Keratinocyte (primary cell): ENCODE data around the gene DCPS.

Experiments used
- CTCF ChIP-seq, 3 experiments: IDR thresholded peaks in 1 of 3; conservative IDR thresholded peaks in 1 of 3; optimal IDR thresholded peaks in 1 of 3; 2 replicates in 2 of 3; 3 replicates in 1 of 3; pipeline versions ENCODE3 to v1.5.1; 2011; ENCODE audit warnings: low read length in 3 of 3, mild to moderate bottlenecking in 3 of 3, moderate library complexity in 2 of 3, control low read depth in 1 of 3, inconsistent platforms in 1 of 3; ENCODE audit not compliant: insufficient read depth in 2 of 3; ENCODE audit errors: extremely low read depth in 1 of 3
- EZH2 ChIP-seq: IDR thresholded peaks from one replicate; pipeline ENCODE4 v1.6.1; 2012; ENCODE audit warnings: inconsistent platforms, mild to moderate bottlenecking, low read length, moderate library complexity

DNA sequence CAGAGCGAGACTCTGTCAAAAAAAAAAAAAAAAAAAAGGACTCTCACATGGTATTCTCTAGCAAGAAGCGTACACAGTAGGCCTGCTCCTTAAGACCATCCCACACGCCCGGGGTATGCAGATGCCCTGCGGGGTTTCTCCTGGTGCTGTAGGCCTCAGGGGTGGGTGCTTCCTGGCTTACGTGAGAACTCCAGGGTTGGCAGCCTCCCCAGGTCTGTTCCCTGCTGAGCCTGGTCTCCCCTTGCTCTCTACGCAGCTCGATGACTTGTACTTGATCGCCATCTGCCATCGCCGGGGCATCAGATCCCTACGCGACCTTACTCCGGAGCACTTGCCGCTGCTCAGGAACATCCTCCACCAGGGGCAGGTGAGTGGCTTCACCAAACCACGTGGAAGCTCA lies 39.2 kb downstream of the DCPS start:
- TF ChIP-seq CTCF (optimal IDR thresholded peaks at IDR 0.05 in 1 of 3, IDR thresholded peaks at IDR 0.05 in 1 of 3, conservative IDR thresholded peaks at IDR 0.05 in 1 of 3; ENCODE audit: extremely low read depth in 1 of 3, insufficient read depth in 2 of 3, low read length in 3 of 3), result no peak
- no peak for TF ChIP-seq EZH2
